Endothelial cell (in vitro differentiated cells): Measurements from ENCODE around the gene IFT74. TPM values are rescaled to one million over a fixed set of nuclear protein-coding genes. Genes with fewer than 3 reads are reported as not detected.

Experiments used
- DNase-seq: peaks from one replicate; pipeline ENCODE4 v3.0.0; 2021; ENCODE audit warnings: low spot score
- H3K27ac Mint-ChIP-seq: one replicate; pipeline ENCODE4 v1.8.0; 2021; ENCODE audit warnings: mixed read lengths, inconsistent platforms; ENCODE audit not compliant: unreplicated experiment
- H3K27me3 Mint-ChIP-seq: one replicate; pipeline ENCODE4 v1.8.0; 2021; ENCODE audit warnings: mild to moderate bottlenecking, moderate library complexity, mixed read lengths, inconsistent platforms; ENCODE audit not compliant: unreplicated experiment
- H3K36me3 Mint-ChIP-seq: one replicate; pipeline ENCODE4 v1.8.0; 2021; ENCODE audit warnings: mild to moderate bottlenecking, low read depth, mixed read lengths, inconsistent platforms; ENCODE audit not compliant: unreplicated experiment
- H3K4me1 Mint-ChIP-seq: one replicate; pipeline ENCODE4 v1.8.0; 2021; ENCODE audit warnings: mild to moderate bottlenecking, mixed read lengths, inconsistent platforms; ENCODE audit not compliant: unreplicated experiment
- H3K4me3 Mint-ChIP-seq: one replicate; pipeline ENCODE4 v1.8.0; 2021; ENCODE audit warnings: mild to moderate bottlenecking, mixed read lengths, inconsistent platforms; ENCODE audit not compliant: unreplicated experiment
- H3K9me3 Mint-ChIP-seq: one replicate; pipeline ENCODE4 v1.8.0; 2021; ENCODE audit warnings: mixed read lengths, inconsistent platforms; ENCODE audit not compliant: unreplicated experiment
- total RNA-seq: library from RNA; stranded (reverse); fragmentation: NEBNext Ultra II Directional; extraction: Animal tissue kit (Norgen Biotek cat#: 25700); gene quantifications from one replicate; pipeline ENCODE4 v1.2.1, GENCODE V29; 2021; ENCODE audit not compliant: unreplicated experiment
- TF ChIP-seq, protein P1 (sequence below): fragments of 200-600 bp; sonication (generic); IDR thresholded peaks from one replicate; pipeline ENCODE4 v1.5.0; 2021; ENCODE audit warnings: antibody characterized with exemption; ENCODE audit not compliant: unreplicated experiment

IFT74 gene
- total RNA-seq, 1 donor from 2014 or later, result 6.5 TPM

DNA sequence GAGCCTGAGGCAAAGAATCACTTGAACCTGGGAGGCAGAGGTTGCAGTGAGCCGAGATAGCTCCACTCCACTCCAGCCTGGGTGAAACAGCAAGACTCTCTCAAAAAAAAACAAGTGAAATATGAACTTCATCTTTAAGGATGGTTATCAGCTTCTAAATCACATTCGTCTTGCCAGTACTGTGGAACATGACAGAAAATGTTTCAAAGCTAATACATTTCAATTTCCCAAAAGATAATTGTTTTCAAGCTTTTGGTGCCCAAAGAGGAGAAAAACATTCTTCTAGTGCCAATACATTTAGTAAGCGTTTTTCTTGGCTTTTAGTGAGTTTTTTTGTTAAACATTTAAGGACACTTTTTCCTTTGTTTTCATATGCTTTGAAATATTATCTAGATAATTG lies 4.4 kb upstream of the IFT74 start:
- Mint-ChIP-seq H3K27me3 (peaks cover 7% of the 10 kb centered on the region), H3K27ac (no peak overlapping the region), H3K4me3 (no peak overlapping the region), H3K9me3 (no peaks in the 10 kb centered on the region), H3K36me3 (peaks cover 7% of the 10 kb centered on the region), H3K4me1 (peaks cover 16% of the 10 kb centered on the region)
- TF ChIP-seq, protein P1, sequence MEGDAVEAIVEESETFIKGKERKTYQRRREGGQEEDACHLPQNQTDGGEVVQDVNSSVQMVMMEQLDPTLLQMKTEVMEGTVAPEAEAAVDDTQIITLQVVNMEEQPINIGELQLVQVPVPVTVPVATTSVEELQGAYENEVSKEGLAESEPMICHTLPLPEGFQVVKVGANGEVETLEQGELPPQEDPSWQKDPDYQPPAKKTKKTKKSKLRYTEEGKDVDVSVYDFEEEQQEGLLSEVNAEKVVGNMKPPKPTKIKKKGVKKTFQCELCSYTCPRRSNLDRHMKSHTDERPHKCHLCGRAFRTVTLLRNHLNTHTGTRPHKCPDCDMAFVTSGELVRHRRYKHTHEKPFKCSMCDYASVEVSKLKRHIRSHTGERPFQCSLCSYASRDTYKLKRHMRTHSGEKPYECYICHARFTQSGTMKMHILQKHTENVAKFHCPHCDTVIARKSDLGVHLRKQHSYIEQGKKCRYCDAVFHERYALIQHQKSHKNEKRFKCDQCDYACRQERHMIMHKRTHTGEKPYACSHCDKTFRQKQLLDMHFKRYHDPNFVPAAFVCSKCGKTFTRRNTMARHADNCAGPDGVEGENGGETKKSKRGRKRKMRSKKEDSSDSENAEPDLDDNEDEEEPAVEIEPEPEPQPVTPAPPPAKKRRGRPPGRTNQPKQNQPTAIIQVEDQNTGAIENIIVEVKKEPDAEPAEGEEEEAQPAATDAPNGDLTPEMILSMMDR, result no peak
- DNase-seq, result no peak

DNA sequence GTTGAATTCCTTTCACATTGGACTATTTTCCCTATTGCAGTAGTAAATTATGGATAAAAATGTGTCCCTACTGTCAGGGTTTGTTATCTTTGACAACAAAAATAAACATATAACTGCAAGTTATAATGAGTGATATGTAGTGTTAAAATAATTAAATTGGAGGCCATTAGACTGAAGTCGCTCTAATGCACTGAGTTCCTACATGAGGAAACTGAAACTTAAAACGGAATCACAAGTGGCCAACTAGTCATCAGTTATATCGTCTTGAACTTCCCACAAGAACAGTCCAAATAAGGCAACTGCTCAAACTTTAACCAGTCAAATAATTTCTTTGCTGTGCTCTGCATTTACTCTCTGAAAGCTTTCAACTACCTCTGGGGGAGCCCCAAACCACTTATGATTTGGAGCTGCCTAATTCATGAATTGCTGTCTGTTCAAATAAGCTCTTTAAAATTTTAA lies 2.1 kb upstream of the IFT74 start:
- H3K36me3 Mint-ChIP-seq, result no peaks in the 10 kb centered on the region
- H3K9me3 Mint-ChIP-seq, result no peaks in the 10 kb centered on the region
- TF ChIP-seq, protein P1, result no peak
- H3K27me3 Mint-ChIP-seq, result peaks cover 4% of the 10 kb centered on the region
- no peak overlapping the region for H3K27ac Mint-ChIP-seq
- peaks cover 14% of the 10 kb centered on the region for H3K4me1 Mint-ChIP-seq
- DNase-seq, result no peak
- H3K4me3 Mint-ChIP-seq, result no peak overlapping the region

DNA sequence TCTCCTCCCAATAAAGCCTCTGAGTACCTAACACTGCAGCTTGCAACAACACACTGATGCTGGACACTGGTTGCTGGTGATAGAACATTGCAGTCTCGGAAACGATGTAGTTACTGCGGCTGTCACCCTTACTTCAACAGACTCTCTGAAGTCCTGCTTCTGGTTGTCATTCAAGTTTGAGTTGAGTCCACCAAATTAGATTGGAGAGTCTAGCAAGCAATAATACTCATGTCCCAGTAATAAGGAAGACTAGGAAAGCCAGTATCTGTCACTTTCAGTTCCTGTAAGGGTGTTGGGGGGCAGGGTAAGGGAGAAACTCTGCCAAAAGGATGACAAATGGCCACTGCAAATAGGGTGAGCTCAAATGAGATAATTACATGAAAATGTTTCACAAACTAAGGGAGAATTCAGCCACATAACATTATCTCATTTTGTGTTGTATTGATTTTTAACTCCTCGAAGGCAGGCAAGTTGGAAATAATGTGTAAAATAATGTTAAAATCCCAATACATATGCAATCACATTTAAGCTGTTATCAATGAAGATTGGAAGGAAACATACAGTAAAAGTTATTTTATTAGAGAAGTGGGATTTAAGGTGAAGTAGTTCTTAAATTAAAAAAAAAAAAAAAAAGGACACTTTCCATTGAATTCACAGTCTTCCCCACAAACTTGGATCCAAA lies 849 bp upstream of the IFT74 start:
- Mint-ChIP-seq H3K4me1 (peaks cover 14% of the 10 kb centered on the region), H3K36me3 (no peaks in the 10 kb centered on the region), H3K27ac (peak overlapping the region; percentile 97), H3K9me3 (no peaks in the 10 kb centered on the region), H3K27me3 (peaks cover 4% of the 10 kb centered on the region), H3K4me3 (peak overlapping the region; percentile 95)
- TF ChIP-seq, protein P1, result no peak
- no peak for DNase-seq

DNA sequence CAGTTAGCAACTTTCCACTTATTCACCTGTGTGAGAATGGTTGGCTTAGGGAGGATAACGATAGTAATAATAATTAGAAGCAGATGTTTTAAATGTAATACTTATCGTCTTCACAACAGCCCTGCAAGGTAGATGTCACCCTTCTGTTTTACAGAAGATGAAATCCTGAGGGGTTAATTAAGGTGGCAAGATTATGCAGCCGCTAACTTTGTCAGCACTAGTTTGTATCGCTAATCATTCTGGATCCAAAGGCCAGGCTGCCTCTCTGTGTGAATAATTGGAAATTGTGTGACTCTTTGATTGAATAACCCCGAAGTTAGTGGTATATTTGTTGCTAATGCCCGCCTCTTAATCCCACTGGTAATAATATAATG lies 635 bp downstream of the IFT74 start:
- peaks cover 4% of the 10 kb centered on the region for H3K27me3 Mint-ChIP-seq
- H3K27ac Mint-ChIP-seq, result peak overlapping the region; percentile 97
- no peak for DNase-seq
- no peaks in the 10 kb centered on the region for H3K9me3 Mint-ChIP-seq
- TF ChIP-seq, protein P1, result no peak
- H3K36me3 Mint-ChIP-seq, result no peaks in the 10 kb centered on the region
- peaks cover 14% of the 10 kb centered on the region for H3K4me1 Mint-ChIP-seq
- peak overlapping the region; percentile 95 for H3K4me3 Mint-ChIP-seq

DNA sequence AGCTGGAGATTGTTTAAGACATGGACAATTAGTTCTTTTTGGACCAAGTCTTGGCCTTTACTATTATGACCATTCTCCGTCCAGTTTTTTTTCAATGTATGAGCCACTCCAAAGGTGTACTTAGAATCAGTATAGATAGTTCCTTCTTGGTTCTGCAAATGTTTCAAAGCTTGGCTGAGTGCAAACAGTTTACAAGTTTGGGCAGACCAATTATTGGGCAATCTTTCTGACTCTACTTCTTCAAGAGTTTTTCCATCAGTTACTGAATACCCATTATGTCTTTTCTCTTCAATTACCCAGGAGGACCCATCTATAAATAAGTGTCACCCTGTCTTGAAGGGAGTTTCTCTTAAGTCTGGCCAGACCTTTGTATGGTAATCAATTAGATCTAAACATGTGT lies 15.5 kb downstream of the IFT74 start:
- peaks cover 2% of the 10 kb centered on the region for H3K4me1 Mint-ChIP-seq

More for the DNA sequence above, 15.5 kb downstream of the IFT74 start:
- Mint-ChIP-seq H3K36me3 (peaks cover 3% of the 10 kb centered on the region), H3K9me3 (peaks cover 4% of the 10 kb centered on the region), H3K27me3 (peaks cover 2% of the 10 kb centered on the region), H3K4me3 (no peak overlapping the region), H3K27ac (no peak overlapping the region)
- TF ChIP-seq, protein P1, result no peak
- DNase-seq, result no peak
